Type B pancreatic cell (in vitro differentiated cells): ENCODE measurements around the gene KIZ. TPM values are rescaled to one million over a fixed set of nuclear protein-coding genes. Genes with fewer than 3 reads are reported as not detected.

Experiments
- DNase-seq: peaks from one replicate; pipeline ENCODE4 v3.0.0; 2021; ENCODE audit warnings: mixed read lengths; ENCODE audit not compliant: unreplicated experiment; ENCODE audit errors: extremely low spot score
- H3K27ac Mint-ChIP-seq: 2 replicates; pipeline ENCODE4 v1.8.0; 2021; ENCODE audit warnings: mild to moderate bottlenecking, mixed read lengths
- H3K27me3 Mint-ChIP-seq: 2 replicates; pipeline ENCODE4 v1.8.0; 2021; ENCODE audit warnings: mixed read lengths
- H3K36me3 Mint-ChIP-seq: 2 replicates; pipeline ENCODE4 v1.8.0; 2021; ENCODE audit warnings: mixed read lengths
- H3K4me1 Mint-ChIP-seq: one replicate; pipeline ENCODE4 v1.8.0; 2021; ENCODE audit warnings: mixed read lengths; ENCODE audit not compliant: unreplicated experiment
- H3K4me3 Mint-ChIP-seq: 2 replicates; pipeline ENCODE4 v1.8.0; 2021; ENCODE audit warnings: mild to moderate bottlenecking, mixed read lengths
- H3K9me3 Mint-ChIP-seq: 2 replicates; pipeline ENCODE4 v1.8.0; 2021; ENCODE audit warnings: mixed read lengths
- CTCF ChIP-seq: fragments of 200-600 bp; sonication (generic); conservative IDR thresholded peaks from 2 replicates; pipeline ENCODE4 v1.5.0; 2021; ENCODE audit warnings: antibody characterized with exemption, mild to moderate bottlenecking
- total RNA-seq: library from RNA; stranded (reverse); gene quantifications from 2 replicates; pipeline ENCODE4 v1.2.1, GENCODE V29; 2021; ENCODE audit warnings: low replicate concordance

KIZ gene
- total RNA-seq, 1 donor from 2014 or later = 15.5 TPM

DNA sequence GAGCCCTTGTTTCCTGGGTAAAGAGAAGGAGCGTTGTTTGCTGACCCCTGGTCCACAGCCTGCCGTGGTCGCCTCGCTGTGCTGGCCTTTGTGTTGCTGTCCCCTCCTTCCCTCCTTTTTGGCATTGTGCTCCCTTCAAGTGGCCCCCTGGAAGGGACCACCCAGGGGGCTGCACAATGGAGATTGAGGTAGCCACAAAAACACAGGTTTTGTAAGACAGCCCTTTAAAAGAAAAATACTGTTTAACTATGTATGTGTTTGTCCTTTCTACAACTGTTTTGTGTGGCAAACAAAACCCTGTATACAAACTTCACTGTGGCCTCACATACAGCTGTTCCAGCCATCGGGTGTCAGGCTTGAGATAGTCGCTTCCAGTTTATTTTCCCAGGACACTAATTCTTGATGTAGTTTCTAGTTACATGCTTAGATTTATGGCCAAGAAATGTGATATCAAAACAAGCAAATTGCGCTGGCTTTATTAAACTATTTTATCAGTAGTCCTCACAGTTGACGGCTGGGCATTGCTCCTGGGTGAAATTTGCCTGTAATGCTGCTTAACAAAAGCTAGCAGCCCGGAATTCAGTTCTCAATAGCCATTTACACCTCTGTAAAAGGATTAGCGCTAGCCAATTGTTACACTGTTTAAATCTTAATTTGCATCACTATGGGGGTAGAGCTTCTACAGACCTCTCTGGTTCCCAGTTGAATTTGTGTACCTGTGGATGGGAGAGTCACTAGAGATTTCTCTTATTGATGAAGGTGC is 64.1 kb downstream of the KIZ start:
- peaks cover 3% of the 10 kb centered on the region for H3K36me3 Mint-ChIP-seq
- DNase-seq = no peak
- no peak overlapping the region for H3K4me3 Mint-ChIP-seq
- H3K9me3 Mint-ChIP-seq = no peaks in the 10 kb centered on the region
- peaks cover 13% of the 10 kb centered on the region for H3K4me1 Mint-ChIP-seq
- TF ChIP-seq CTCF = no peak
- H3K27me3 Mint-ChIP-seq = peaks cover 5% of the 10 kb centered on the region
- H3K27ac Mint-ChIP-seq = no peak overlapping the region

DNA sequence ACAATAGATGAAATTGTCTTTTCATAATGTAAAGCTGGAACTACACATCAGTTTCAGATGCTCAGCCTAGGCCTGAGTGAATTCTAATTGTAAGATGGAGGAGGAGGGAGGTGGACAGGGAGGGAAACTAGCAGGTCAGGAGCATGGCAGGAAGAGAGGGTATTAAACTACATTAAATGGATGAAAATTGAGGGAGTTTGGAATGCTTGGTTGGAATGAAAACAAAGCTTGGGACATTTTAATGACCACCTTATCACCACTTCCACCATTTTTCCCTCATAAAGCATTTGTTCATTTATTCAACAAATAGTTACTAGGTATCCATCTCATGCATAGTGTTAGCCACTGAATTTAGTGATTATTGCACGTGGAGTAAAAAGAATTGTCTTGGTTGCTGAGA is 65.0 kb downstream of the KIZ start:
- Mint-ChIP-seq H3K4me3 (no peak overlapping the region), H3K27me3 (peaks cover 5% of the 10 kb centered on the region), H3K27ac (no peak overlapping the region), H3K9me3 (no peaks in the 10 kb centered on the region), H3K36me3 (peaks cover 3% of the 10 kb centered on the region), H3K4me1 (peaks cover 13% of the 10 kb centered on the region)
- TF ChIP-seq CTCF = no peak
- DNase-seq = no peak

DNA sequence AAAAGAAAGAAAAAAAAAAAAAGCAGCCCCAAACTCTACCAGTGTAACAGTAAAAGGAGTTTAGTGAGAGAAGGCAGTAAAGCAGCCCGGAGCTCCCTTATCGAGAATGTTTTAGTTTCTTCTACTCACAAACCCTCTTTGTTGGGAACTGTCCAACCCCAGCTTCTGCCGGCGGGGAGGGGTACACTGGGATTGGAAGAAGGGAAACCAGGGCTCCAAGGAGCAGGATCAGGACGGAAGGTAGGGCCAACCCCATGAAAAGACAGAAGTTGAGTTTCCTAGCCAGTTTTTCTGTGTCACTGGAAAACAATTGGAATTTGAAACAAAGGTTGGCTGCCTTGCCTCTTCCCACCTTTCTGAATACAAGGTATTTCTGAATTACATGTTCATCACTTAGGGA is 66.0 kb downstream of the KIZ start:
- no peak for DNase-seq
- Mint-ChIP-seq H3K27ac (no peak overlapping the region), H3K36me3 (peaks cover 3% of the 10 kb centered on the region), H3K4me3 (no peak overlapping the region), H3K9me3 (no peaks in the 10 kb centered on the region), H3K27me3 (peaks cover 5% of the 10 kb centered on the region), H3K4me1 (peaks cover 13% of the 10 kb centered on the region)
- no peak for TF ChIP-seq CTCF

DNA sequence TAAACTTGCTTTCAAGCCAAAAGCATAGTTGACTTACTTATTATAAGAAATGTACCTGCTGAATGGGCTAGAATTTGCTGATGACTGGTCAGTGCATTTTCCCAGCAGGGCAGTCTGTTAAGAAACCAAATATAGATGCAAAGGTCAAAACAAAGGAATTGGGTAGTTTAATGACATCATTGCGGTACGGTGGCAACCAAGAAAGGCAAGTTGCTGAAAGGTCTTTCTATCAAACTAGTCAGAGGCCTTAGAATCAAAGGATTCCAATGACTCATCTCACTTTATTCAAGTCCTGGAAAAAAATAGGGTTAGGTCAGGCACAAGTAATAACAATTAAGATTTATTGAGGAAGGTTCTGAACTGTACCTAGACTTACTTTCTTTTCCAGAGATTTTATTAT is 76.4 kb downstream of the KIZ start:
- TF ChIP-seq CTCF = no peak
- Mint-ChIP-seq H3K27ac (no peak overlapping the region), H3K4me1 (no peaks in the 10 kb centered on the region), H3K4me3 (no peak overlapping the region), H3K36me3 (no peaks in the 10 kb centered on the region), H3K27me3 (no peaks in the 10 kb centered on the region), H3K9me3 (no peaks in the 10 kb centered on the region)
- no peak for DNase-seq

DNA sequence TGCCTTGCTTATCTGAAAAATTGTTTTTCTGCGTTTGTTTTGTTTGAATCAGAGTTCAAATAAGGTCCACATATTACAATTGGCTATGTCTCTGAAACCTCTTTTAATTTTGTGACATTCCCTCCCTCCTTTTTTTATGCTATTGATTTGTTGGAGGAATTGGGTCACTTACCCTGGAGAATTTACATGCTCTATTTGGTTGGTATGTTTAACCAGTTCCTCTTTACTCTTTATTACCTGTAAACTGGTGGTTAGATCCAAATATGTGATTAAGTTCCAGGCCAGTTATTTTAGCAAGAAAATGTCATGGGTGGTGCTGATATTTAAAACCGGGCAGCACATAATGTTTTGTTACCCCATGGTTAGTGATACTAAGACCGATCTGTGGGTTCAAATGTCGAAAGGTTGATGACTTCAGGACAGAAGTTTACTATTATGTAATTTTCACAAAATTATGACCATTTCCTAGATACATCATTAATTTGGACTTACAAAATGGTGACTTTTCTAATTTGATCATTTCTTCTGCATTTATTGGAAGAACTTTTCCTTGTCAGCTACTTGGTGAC is 77.3 kb downstream of the KIZ start:
- no peaks in the 10 kb centered on the region for H3K27me3 Mint-ChIP-seq
- H3K4me3 Mint-ChIP-seq = no peak overlapping the region
- H3K27ac Mint-ChIP-seq = no peak overlapping the region
- H3K9me3 Mint-ChIP-seq = no peaks in the 10 kb centered on the region
- no peaks in the 10 kb centered on the region for H3K36me3 Mint-ChIP-seq
- TF ChIP-seq CTCF = no peak
- no peak for DNase-seq
- no peaks in the 10 kb centered on the region for H3K4me1 Mint-ChIP-seq
